GM19324 (cell line): ENCODE measurements around the gene PIM3.

ENCODE experiments used
- ATAC-seq: cut with Tn5 transposase; IDR thresholded peaks from one replicate; pipeline ENCODE4 v1.9.1; 2021; ENCODE audit warnings: mild to moderate bottlenecking, moderate library complexity; ENCODE audit not compliant: unreplicated experiment, low FRiP score

The PIM3 gene

GRCh38 chr22:49999946-50000586, 39.5 kb downstream of the PIM3 start:
- no peak for ATAC-seq

- ATAC-seq, result no peak
Measured at GRCh38 chr22:50000587-50001387, 40.2 kb downstream of the PIM3 start.

- no peak for ATAC-seq
Measured at GRCh38 chr22:50001388-50002231, 41.0 kb downstream of the PIM3 start.

GRCh38 chr22:50002791-50003190, 42.2 kb downstream of the PIM3 start:
- ATAC-seq, result no peak

- no peak for ATAC-seq
Measured at GRCh38 chr22:50004918-50005317, 44.3 kb downstream of the PIM3 start.

GRCh38 chr22:50007057-50007511, 46.5 kb downstream of the PIM3 start:
- ATAC-seq, result no peak

- ATAC-seq, result no peak
Measured at GRCh38 chr22:50008151-50009040, 47.8 kb downstream of the PIM3 start.

- ATAC-seq, result no peak
Measured at GRCh38 chr22:50009251-50009650, 48.7 kb downstream of the PIM3 start.

GRCh38 chr22:50009765-50010675, 49.4 kb downstream of the PIM3 start:
- no peak for ATAC-seq

- no peak for ATAC-seq
Measured at GRCh38 chr22:50010676-50011446, 50.3 kb downstream of the PIM3 start.

- no peak for ATAC-seq
Measured at GRCh38 chr22:50011447-50012210, 51.1 kb downstream of the PIM3 start.

GRCh38 chr22:50012211-50013181, 51.9 kb downstream of the PIM3 start, which contains the start of gene IL17REL:
Gene IL17REL (minus strand): TSS chr22:50012765. CDS start chr22:50012646, 119 bp downstream.
- no peak for ATAC-seq
